Measurements from ENCODE around the gene SEC16A.

SEC16A gene

GRCh38 chr9:136395345-136396218 is 87.3 kb downstream of the SEC16A start:
- Histone ChIP-seq H3K4me3 (replicated peaks; ENCODE audit: insufficient read depth, low read length) (no peak overlapping the region), H3K27ac (replicated peaks) (no peak overlapping the region), H3K27me3 (ENCODE audit: insufficient read depth, poor library complexity, severe bottlenecking) (no peaks in the 10 kb centered on the region)
- 0 out of 2 replicates have a peak, but pooled peaks have one; percentile 13 for TF ChIP-seq POLR2AphosphoS5 (IDR thresholded peaks at IDR 0.05; ENCODE audit: low read depth)
- no peak for TF ChIP-seq CTCF (IDR thresholded peaks at IDR 0.05; ENCODE audit: insufficient read depth, low read length)
- TF ChIP-seq GABPA (IDR thresholded peaks at IDR 0.05; ENCODE audit: low read depth), result no peak
- DNase-seq (ENCODE audit: low read depth in 1 of 2, low spot score in 1 of 2), result no peak

- no peak overlapping the region for H3K27ac ChIP-seq (replicated peaks)
- H3K27me3 ChIP-seq (ENCODE audit: insufficient read depth, poor library complexity, severe bottlenecking), result no peaks in the 10 kb centered on the region
- DNase-seq (ENCODE audit: low read depth in 1 of 2, low spot score in 1 of 2), result no peak
- H3K4me3 ChIP-seq (replicated peaks; ENCODE audit: insufficient read depth, low read length), result no peak overlapping the region
- no peak for TF ChIP-seq SPI1 (IDR thresholded peaks at IDR 0.05; ENCODE audit: borderline replicate concordance, low read depth)
- no peak for TF ChIP-seq REST (IDR thresholded peaks at IDR 0.05; ENCODE audit: insufficient replicate concordance, low read depth)
- TF ChIP-seq POLR2AphosphoS5 (IDR thresholded peaks at IDR 0.05; ENCODE audit: low read depth), result no peak; the same call in 1 of the 2 replicates
These were observed 87.9 kb downstream of the SEC16A start for GRCh38 chr9:136395020-136395340.

- no peak for DNase-seq (ENCODE audit: low read depth in 1 of 2, low spot score in 1 of 2)
- Histone ChIP-seq H3K27ac (replicated peaks) (no peak overlapping the region), H3K27me3 (ENCODE audit: insufficient read depth, poor library complexity, severe bottlenecking) (no peaks in the 10 kb centered on the region), H3K4me3 (replicated peaks; ENCODE audit: insufficient read depth, low read length) (no peak overlapping the region)
- no peak for TF ChIP-seq CTCF (IDR thresholded peaks at IDR 0.05; ENCODE audit: insufficient read depth, low read length)
- no peak for TF ChIP-seq REST (IDR thresholded peaks at IDR 0.05; ENCODE audit: insufficient replicate concordance, low read depth)
- TF ChIP-seq SPI1 (IDR thresholded peaks at IDR 0.05; ENCODE audit: borderline replicate concordance, low read depth), result no peak
- no peak for TF ChIP-seq GABPA (IDR thresholded peaks at IDR 0.05; ENCODE audit: low read depth)
- TF ChIP-seq POLR2AphosphoS5 (IDR thresholded peaks at IDR 0.05; ENCODE audit: low read depth), result no peak
These were observed 88.4 kb downstream of the SEC16A start for GRCh38 chr9:136394312-136395019.

GRCh38 chr9:136393531-136393930 is 89.3 kb downstream of the SEC16A start:
- no peak for TF ChIP-seq CTCF (IDR thresholded peaks at IDR 0.05; ENCODE audit: insufficient read depth, low read length)
- no peak for TF ChIP-seq SPI1 (IDR thresholded peaks at IDR 0.05; ENCODE audit: borderline replicate concordance, low read depth)
- TF ChIP-seq POLR2AphosphoS5 (IDR thresholded peaks at IDR 0.05; ENCODE audit: low read depth), result no peak
- no peak for TF ChIP-seq REST (IDR thresholded peaks at IDR 0.05; ENCODE audit: insufficient replicate concordance, low read depth)
- TF ChIP-seq GABPA (IDR thresholded peaks at IDR 0.05; ENCODE audit: low read depth), result no peak
- DNase-seq (ENCODE audit: low read depth in 1 of 2, low spot score in 1 of 2), result no peak

More at GRCh38 chr9:136393531-136393930, 89.3 kb downstream of the SEC16A start:
- Histone ChIP-seq H3K27ac (replicated peaks) (no peak overlapping the region), H3K4me3 (replicated peaks; ENCODE audit: insufficient read depth, low read length) (no peak overlapping the region), H3K27me3 (ENCODE audit: insufficient read depth, poor library complexity, severe bottlenecking) (no peaks in the 10 kb centered on the region)
